GM18870 (cell line): ENCODE results near the gene TRMT1.

ENCODE experiments used
- ATAC-seq: cut with Tn5 transposase; IDR thresholded peaks from one replicate; pipeline ENCODE4 v1.9.1; 2021; ENCODE audit warnings: moderate library complexity; ENCODE audit not compliant: unreplicated experiment

The TRMT1 gene

GRCh38 chr19:13092606-13093235, 23.8 kb downstream of the TRMT1 start:
- no peak for ATAC-seq

- ATAC-seq, result no peak
Measured at GRCh38 chr19:13092158-13092543, 24.4 kb downstream of the TRMT1 start.

GRCh38 chr19:13091400-13092157, 25.0 kb downstream of the TRMT1 start:
- no peak for ATAC-seq

GRCh38 chr19:13090511-13091231, 25.9 kb downstream of the TRMT1 start:
- ATAC-seq, result no peak

GRCh38 chr19:13089857-13090507, 26.6 kb downstream of the TRMT1 start:
- no peak for ATAC-seq

GRCh38 chr19:13089139-13089856, 27.2 kb downstream of the TRMT1 start:
- no peak for ATAC-seq

- no peak for ATAC-seq
Measured at GRCh38 chr19:13087795-13088537, 28.6 kb downstream of the TRMT1 start.

- no peak for ATAC-seq
Measured at GRCh38 chr19:13087295-13087694, 29.2 kb downstream of the TRMT1 start.

GRCh38 chr19:13086341-13086740, 30.2 kb downstream of the TRMT1 start:
- ATAC-seq, result no peak

- ATAC-seq, result no peak
Measured at GRCh38 chr19:13085666-13086065, 30.9 kb downstream of the TRMT1 start.

- ATAC-seq, result no peak
Measured at GRCh38 chr19:13083627-13084026, 32.9 kb downstream of the TRMT1 start.

GRCh38 chr19:13083008-13083404, 33.5 kb downstream of the TRMT1 start:
- no peak for ATAC-seq

GRCh38 chr19:13082192-13083007, 34.1 kb downstream of the TRMT1 start:
- no peak for ATAC-seq

GRCh38 chr19:13079542-13079986, 37.0 kb downstream of the TRMT1 start:
- no peak for ATAC-seq

- ATAC-seq, result no peak
Measured at GRCh38 chr19:13078897-13079541, 37.5 kb downstream of the TRMT1 start.

- no peak for ATAC-seq
Measured at GRCh38 chr19:13078381-13078780, 38.2 kb downstream of the TRMT1 start.

- no peak for ATAC-seq
Measured at GRCh38 chr19:13077240-13077639, 39.3 kb downstream of the TRMT1 start.

- no peak for ATAC-seq
Measured at GRCh38 chr19:13076787-13077186, 39.8 kb downstream of the TRMT1 start.

- no peak for ATAC-seq
Measured at GRCh38 chr19:13076320-13076719, 40.2 kb downstream of the TRMT1 start.
